GM12892 (cell line): Measurements from ENCODE around the gene ADM2.

Experiments
- POLR2A ChIP-seq: IDR thresholded peaks from 2 replicates; pipeline ENCODE4 v1.6.1; 2011; ENCODE audit warnings: low read depth, low read length, control low read depth
- POLR2AphosphoS5 ChIP-seq: IDR thresholded peaks from 2 replicates; pipeline ENCODE4 v1.6.1; 2011; ENCODE audit warnings: low read depth, low read length, control low read depth
- TAF1 ChIP-seq: IDR thresholded peaks from 2 replicates; pipeline ENCODE4 v1.6.1; 2011; ENCODE audit warnings: low read depth, mild to moderate bottlenecking, control low read depth, low read length, borderline replicate concordance

DNA sequence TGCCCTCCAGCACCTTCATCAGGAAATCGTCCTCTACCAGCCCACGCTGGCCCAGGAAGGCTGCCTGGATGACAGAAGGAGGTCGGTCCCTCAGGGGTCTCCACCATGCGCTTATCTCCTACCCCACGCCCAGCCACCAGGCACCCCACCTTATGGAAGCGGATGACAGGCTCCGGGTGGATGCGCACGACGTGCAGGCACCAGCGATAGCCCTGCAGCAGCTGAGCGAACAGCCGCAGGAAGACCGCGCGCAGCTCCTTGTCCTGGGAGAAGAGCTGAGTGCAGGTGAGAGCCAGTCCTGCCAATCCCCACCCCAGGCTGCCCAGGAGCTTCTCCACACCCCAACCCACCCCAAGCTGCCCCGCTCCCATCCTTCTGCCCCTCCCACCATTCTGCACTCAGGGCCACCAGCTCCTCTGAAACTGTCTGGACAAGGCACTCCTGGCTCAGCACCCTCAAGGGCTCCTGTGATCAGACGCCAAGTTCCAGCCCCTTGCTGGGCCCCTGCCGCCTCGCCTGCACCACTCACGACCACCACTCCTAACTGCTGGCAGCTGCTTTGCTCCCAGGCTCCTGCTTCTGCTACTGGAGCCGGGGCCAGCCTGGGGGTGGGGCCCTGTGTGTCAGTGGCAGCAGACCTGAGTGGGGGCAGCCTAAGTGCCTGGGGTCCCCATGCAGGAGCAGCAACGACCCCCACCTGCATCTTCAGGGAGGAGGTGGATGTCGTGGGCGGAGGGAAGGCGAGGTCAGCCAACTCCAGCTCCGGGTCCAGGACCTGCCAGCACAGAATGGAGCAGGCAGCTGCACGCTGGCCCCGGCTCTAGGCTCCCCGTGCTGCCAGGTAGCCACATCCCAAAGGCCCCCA, 16.0 kb upstream of the ADM2 start:
- no peak for TF ChIP-seq POLR2A
- no peak for TF ChIP-seq POLR2AphosphoS5
- TF ChIP-seq TAF1: no peak
